CD4-positive, alpha-beta T cell (primary cell): ENCODE results near the gene NBPF11. TPM values are rescaled to one million over a fixed set of nuclear protein-coding genes. Genes with fewer than 3 reads are reported as not detected.
A peak's percentile ranks its signal among the peaks of the same experiment; 100 is the strongest.
"Not testable (repeated sequence)": the region's sequence is repeated elsewhere in the genome, so short reads cannot be mapped to it uniquely, and the experiment has no call there.

Experiments
- ATAC-seq: fragments of 200-7000 bp; cut with Tn5 transposase; one replicate; pipeline ENCODE4 v1.10.0; 2022; ENCODE audit warnings: mild to moderate bottlenecking; ENCODE audit not compliant: poor library complexity
- CTCF ChIA-PET: fragments of 350-600 bp; sonication (Branson Sonifier 250); formaldehyde crosslinking; loops from one replicate; lab custom pipeline; 2021; ENCODE audit warnings: antibody characterized with exemption, inconsistent platforms; lab: Charles Lee
- POLR2A ChIA-PET: fragments of 350-600 bp; sonication (Branson Sonifier 250); formaldehyde crosslinking; loops from one replicate; lab custom pipeline; 2021; ENCODE audit warnings: antibody characterized with exemption, inconsistent platforms; lab: Charles Lee
- DNase-seq, 14 experiments: peaks; one replicate each; pipeline ENCODE4 v3.0.0-alpha.2; 2013 to 2020; ENCODE audit warnings: mixed read lengths in 2 of 14
- H3K27ac ChIP-seq, 2 donors: one replicate each; pipeline versions ENCODE4 v1.5.1 to v1.7.0; 2013; ENCODE audit warnings: low read length in 2 of 2, low read depth in 1 of 2, mild to moderate bottlenecking in 1 of 2
- H3K27me3 ChIP-seq, 2 experiments: 1 replicate in 1 of 2; 2 replicates in 1 of 2; pipeline versions ENCODE4 v1.6.1 to v1.7.0; 2013; ENCODE audit warnings: low read length in 2 of 2, control low read depth in 1 of 2, mild to moderate bottlenecking in 1 of 2, moderate library complexity in 1 of 2; ENCODE audit not compliant: insufficient read depth in 2 of 2, control insufficient read depth in 1 of 2
- H3K36me3 ChIP-seq: one replicate; pipeline ENCODE4 v1.6.1; 2013; ENCODE audit warnings: low read length, control low read depth; ENCODE audit not compliant: insufficient read depth
- H3K4me1 ChIP-seq: one replicate; pipeline ENCODE4 v1.6.1; 2013; ENCODE audit warnings: low read length, control low read depth; ENCODE audit not compliant: insufficient read depth
- H3K4me3 ChIP-seq: one replicate; pipeline ENCODE4 v1.5.1; 2013; ENCODE audit warnings: mild to moderate bottlenecking, low read length, moderate library complexity
- H3K9me3 ChIP-seq, 2 experiments: 1 replicate in 1 of 2; 2 replicates in 1 of 2; pipeline versions ENCODE4 v1.6.1 to v1.7.0; 2013; ENCODE audit warnings: low read length in 2 of 2, mild to moderate bottlenecking in 2 of 2, control low read depth in 1 of 2, moderate library complexity in 1 of 2; ENCODE audit not compliant: control insufficient read depth in 1 of 2, insufficient read depth in 1 of 2
- H3K27ac Mint-ChIP-seq: one replicate; pipeline ENCODE4 v1.8.0; 2020; ENCODE audit warnings: mixed read lengths
- H3K27me3 Mint-ChIP-seq: one replicate; pipeline ENCODE4 v1.8.0; 2021; ENCODE audit warnings: mixed read lengths
- H3K36me3 Mint-ChIP-seq: one replicate; pipeline ENCODE4 v1.8.0; 2021; ENCODE audit warnings: low read depth, mixed read lengths
- H3K4me1 Mint-ChIP-seq: one replicate; pipeline ENCODE4 v1.8.0; 2021; ENCODE audit warnings: low read depth, mixed read lengths
- H3K4me3 Mint-ChIP-seq: one replicate; pipeline ENCODE4 v1.8.0; 2020; ENCODE audit warnings: mild to moderate bottlenecking, mixed read lengths
- H3K9me3 Mint-ChIP-seq: one replicate; pipeline ENCODE4 v1.8.0; 2020; ENCODE audit warnings: mixed read lengths
- intact Hi-C, 2 experiments: fragments of 100-400 bp; cut with DNase I in 1 of 2; cut with micrococcal nuclease in 1 of 2; formaldehyde crosslinking; loops; one replicate each; pipeline versions ENCODE4 v1.15.1 to v1.9.0; 2023 to 2025; cut with DNase I, micrococcal nuclease
- total RNA-seq, 174 experiments: library from RNA in 2 of 174; stranded (reverse) in 2 of 174; gene quantifications; one replicate each; pipeline ENCODE4 v1.2.3 and lab custom pipeline; 2021 to 2026
- TF ChIP-seq, protein P1 (sequence below): fragments of 200-600 bp; IDR thresholded peaks from one replicate; pipeline ENCODE4 v1.8.0; 2022; ENCODE audit warnings: antibody characterized with exemption, mild to moderate bottlenecking

NBPF11 gene
- total RNA-seq, 2 experiments from 2014 or later = 15.6 to 16.1 TPM

DNA sequence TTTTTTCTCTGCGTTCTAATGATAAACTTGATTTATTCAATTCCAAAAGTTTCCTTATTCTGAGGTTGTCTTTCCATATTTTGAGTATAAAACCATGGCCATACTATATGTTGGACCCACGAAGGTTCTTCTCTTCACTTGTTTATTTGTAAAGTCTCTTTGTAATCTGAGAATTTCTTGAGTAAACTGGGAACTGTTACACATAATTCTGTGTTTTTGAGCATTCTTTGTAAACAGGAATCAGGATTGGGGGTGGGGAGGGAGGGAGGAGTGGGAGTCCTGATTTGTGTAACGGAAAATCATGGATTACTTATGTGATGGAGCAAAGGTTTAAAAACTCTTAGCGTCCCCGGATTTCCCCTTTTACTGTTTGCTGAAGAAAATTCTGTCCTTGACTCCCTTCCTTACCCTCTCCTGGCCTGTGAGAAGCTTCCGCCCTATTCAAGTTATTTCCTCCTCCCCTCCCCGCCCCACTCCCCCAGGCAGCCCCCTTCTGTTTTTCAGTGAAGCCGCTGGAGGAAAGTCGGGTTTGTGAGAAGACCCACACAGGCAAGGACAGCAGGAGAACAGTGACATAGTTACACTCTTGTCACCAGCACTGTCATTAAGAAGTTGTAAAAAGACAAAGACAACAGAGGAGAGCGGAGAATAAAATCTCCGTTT, 6.4 kb upstream of the NBPF11 start:
- H3K36me3 Mint-ChIP-seq = no peaks in the 10 kb centered on the region
- DNase-seq = no peak
- no peaks in the 10 kb centered on the region for H3K9me3 Mint-ChIP-seq
- H3K4me1 Mint-ChIP-seq = peaks cover 8% of the 10 kb centered on the region
- H3K27me3 Mint-ChIP-seq = peaks cover 30% of the 10 kb centered on the region
- CTCF ChIA-PET = no interaction called here
- H3K27me3 ChIP-seq = no peaks in the 10 kb centered on the region
- POLR2A ChIA-PET = no interaction called here
- H3K27ac ChIP-seq = no peak overlapping the region
- ATAC-seq = no peak
- H3K4me3 ChIP-seq = no peak overlapping the region
- no peaks in the 10 kb centered on the region for H3K4me1 ChIP-seq
- H3K27ac Mint-ChIP-seq = no peak overlapping the region
- H3K4me3 Mint-ChIP-seq = peak overlapping the region; percentile 35
- H3K9me3 ChIP-seq = peaks cover 0 to 4% of the 10 kb centered on the region in 2 experiments
- intact Hi-C loops = no loop called here
- TF ChIP-seq, protein P1, sequence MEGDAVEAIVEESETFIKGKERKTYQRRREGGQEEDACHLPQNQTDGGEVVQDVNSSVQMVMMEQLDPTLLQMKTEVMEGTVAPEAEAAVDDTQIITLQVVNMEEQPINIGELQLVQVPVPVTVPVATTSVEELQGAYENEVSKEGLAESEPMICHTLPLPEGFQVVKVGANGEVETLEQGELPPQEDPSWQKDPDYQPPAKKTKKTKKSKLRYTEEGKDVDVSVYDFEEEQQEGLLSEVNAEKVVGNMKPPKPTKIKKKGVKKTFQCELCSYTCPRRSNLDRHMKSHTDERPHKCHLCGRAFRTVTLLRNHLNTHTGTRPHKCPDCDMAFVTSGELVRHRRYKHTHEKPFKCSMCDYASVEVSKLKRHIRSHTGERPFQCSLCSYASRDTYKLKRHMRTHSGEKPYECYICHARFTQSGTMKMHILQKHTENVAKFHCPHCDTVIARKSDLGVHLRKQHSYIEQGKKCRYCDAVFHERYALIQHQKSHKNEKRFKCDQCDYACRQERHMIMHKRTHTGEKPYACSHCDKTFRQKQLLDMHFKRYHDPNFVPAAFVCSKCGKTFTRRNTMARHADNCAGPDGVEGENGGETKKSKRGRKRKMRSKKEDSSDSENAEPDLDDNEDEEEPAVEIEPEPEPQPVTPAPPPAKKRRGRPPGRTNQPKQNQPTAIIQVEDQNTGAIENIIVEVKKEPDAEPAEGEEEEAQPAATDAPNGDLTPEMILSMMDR = no peak
- H3K36me3 ChIP-seq = no peaks in the 10 kb centered on the region

DNA sequence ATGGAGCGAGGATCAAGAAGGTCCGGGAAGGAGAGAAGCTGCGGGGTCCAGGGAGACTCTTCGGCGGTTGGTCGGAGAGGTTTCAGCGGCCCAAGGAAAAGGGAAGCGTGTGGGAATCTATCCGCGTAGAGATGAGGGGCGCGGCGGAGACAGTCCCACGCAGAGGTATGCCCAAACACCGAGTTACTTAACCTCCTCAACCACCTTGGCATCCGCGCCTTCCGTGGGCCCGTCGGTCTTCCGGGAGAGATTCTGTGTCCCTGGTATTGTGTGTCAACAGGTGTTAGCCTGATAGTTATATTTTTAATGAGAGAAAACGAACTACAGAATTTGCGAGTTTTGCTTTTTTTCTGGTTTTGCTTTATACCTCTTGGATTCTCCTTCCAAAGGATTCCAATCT, 5.7 kb upstream of the NBPF11 start:
- H3K27ac Mint-ChIP-seq, intact Hi-C loops, H3K4me1 ChIP-seq, H3K27ac ChIP-seq, H3K4me3 ChIP-seq, H3K9me3 ChIP-seq, H3K36me3 Mint-ChIP-seq, POLR2A ChIA-PET, H3K9me3 Mint-ChIP-seq, H3K4me3 Mint-ChIP-seq, H3K27me3 ChIP-seq, H3K36me3 ChIP-seq, CTCF ChIA-PET: not testable (repeated sequence)
- DNase-seq (peak in 1 of 14 experiments; percentile 14), ATAC-seq (peak; percentile 37)
- peaks cover 30% of the 10 kb centered on the region for H3K27me3 Mint-ChIP-seq
- peaks cover 11% of the 10 kb centered on the region for H3K4me1 Mint-ChIP-seq

DNA sequence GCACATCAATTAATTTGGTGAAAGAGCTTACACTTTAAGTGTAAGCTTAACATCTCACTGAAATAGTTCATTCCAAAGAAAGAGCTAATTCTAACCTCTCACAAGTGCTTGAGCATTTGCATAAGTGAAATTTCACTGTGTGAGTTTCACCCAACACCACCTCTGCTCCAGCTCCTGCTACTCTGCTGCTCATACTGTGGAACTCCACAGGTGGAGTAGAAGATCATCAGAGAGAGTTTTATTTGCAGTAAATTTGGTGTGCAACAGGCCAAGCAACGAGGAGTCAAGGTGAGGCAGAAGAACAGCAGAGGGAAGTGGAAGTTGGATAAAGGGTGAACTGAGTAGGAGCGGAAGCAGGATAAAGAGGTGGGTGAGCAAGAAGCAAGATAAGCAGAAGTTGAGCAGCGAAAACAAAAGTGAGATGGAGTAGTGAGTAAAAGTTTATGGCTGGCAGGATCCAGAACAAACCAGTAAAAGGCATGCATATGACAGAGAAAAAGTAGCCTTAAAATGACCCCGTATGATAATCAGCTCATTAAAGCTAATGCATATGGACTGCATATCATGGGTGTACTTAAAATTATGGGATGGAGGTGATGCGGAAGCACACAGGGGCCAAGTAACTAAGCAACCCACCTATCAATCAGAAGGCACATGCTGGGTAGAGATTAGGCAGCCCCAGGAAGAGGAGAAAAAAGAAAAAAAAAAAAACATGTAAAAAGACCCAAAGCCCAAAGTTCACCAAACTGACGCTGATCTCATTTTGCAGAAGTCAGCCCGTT, 3.6 kb upstream of the NBPF11 start:
- H3K4me1 Mint-ChIP-seq = peaks cover 26% of the 10 kb centered on the region
- POLR2A ChIA-PET, CTCF ChIA-PET, H3K4me1 ChIP-seq, H3K27me3 ChIP-seq, ATAC-seq, H3K9me3 Mint-ChIP-seq, H3K27ac ChIP-seq, DNase-seq, H3K36me3 Mint-ChIP-seq, H3K36me3 ChIP-seq, intact Hi-C loops, H3K4me3 ChIP-seq, H3K9me3 ChIP-seq, H3K27ac Mint-ChIP-seq: not testable (repeated sequence)
- peaks cover 30% of the 10 kb centered on the region for H3K27me3 Mint-ChIP-seq
- H3K4me3 Mint-ChIP-seq = peak overlapping the region; percentile 30

DNA sequence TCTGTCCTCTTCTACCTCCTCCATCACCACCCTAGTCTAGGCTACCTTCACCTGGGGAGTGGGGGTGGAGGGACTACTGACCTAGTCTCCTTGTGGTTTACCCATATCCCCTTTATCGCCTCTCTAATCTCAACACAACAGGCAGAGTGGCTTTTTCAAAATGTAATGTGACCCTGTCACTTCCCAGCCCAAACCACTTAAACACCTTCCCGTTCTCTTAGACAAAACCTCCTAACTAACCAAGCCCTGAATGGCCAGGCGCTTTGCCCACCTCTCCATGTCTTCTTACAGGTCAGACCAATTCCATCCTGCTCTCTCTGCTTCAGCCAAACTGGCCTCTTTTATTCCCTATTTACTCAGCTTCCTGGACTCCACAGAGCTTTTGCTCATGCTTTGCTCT, 714 bp upstream of the NBPF11 start:
- intact Hi-C loops, CTCF ChIA-PET, H3K4me1 ChIP-seq, H3K36me3 Mint-ChIP-seq, H3K27me3 Mint-ChIP-seq, DNase-seq, H3K4me3 ChIP-seq, H3K27me3 ChIP-seq, H3K36me3 ChIP-seq, H3K9me3 ChIP-seq, H3K27ac ChIP-seq, POLR2A ChIA-PET, ATAC-seq, H3K9me3 Mint-ChIP-seq: not testable (repeated sequence)
- Mint-ChIP-seq H3K4me1 (peaks cover 21% of the 10 kb centered on the region), H3K27ac (peak overlapping the region; percentile 58), H3K4me3 (peak overlapping the region; percentile 80)

DNA sequence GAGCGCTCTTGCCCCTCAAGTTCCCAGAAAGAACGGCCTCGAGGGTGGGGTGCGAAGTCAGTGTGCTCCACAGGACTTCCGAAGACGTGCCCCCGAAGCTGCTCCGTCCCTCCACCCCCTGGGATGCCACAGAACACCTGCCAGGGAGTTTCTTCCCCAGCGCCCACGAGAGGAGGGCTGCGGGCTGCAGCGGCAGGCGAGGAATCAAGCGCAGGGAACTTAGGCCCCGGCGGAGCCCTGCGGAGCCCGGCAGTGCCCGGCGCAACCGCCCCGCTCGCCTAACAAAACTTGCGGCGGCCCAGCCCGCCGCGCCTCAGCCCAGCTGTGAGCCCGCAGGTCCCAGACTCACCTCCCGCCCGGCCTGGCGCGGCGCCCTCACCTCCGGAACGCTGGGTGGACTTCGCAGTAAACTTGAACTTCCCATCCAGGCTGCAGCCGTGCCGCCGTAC, 686 bp downstream of the NBPF11 start:
- H3K27me3 ChIP-seq, H3K27ac ChIP-seq, CTCF ChIA-PET, POLR2A ChIA-PET, intact Hi-C loops, H3K4me1 ChIP-seq, H3K9me3 Mint-ChIP-seq, H3K9me3 ChIP-seq, H3K36me3 ChIP-seq, H3K36me3 Mint-ChIP-seq, H3K27me3 Mint-ChIP-seq: not testable (repeated sequence)
- H3K4me1 Mint-ChIP-seq = peaks cover 21% of the 10 kb centered on the region
- ATAC-seq = peak; percentile 13
- H3K4me3 Mint-ChIP-seq = peak overlapping the region; percentile 99
- H3K4me3 ChIP-seq = peak overlapping the region; percentile 70
- peak overlapping the region; percentile 90 for H3K27ac Mint-ChIP-seq
- peak in 7 of 14 experiments; percentile 2 to 51 (median 28) for DNase-seq

DNA sequence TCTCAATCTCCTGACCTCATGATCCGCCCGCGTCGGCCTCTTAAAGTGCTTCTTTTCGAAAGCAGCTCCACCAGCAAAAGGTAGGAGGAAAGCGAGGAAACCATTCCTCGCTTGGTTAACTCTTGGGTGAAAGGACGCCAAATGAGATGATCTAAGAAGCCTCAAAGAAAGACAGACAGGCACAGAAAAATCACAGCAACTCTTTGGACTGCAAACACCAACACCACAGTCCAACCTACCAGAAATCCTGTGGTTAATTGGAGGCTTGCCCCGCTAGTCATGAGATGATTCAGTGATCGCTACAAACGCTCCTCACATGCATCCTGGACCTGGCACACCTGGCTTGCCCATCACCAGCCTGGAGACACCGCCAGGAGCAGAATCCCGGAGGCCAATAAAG, 1.1 kb downstream of the NBPF11 start:
- DNase-seq, H3K36me3 ChIP-seq, H3K27ac ChIP-seq, intact Hi-C loops, H3K36me3 Mint-ChIP-seq, POLR2A ChIA-PET, H3K9me3 Mint-ChIP-seq, H3K9me3 ChIP-seq, ATAC-seq, H3K27me3 Mint-ChIP-seq, H3K4me1 ChIP-seq, H3K27me3 ChIP-seq, CTCF ChIA-PET: not testable (repeated sequence)
- Mint-ChIP-seq H3K4me3 (peak overlapping the region; percentile 99), H3K4me1 (peaks cover 21% of the 10 kb centered on the region), H3K27ac (peak overlapping the region; percentile 55)
- H3K4me3 ChIP-seq = peak overlapping the region; percentile 70
